ENCODE data around the gene CD177. TPM values are rescaled to one million over a fixed set of nuclear protein-coding genes. Genes with fewer than 3 reads are reported as not detected.

Gene CD177
- total and polyA plus RNA-seq, 9 of the 15 experiments (the other 6 are each of a cell fraction or from before 2014, with no cell fraction given): not detected

GRCh38 chr19:43412441-43412840 lies 59.0 kb downstream of the CD177 start:
- Histone ChIP-seq H2AFZ (ENCODE audit: low read depth, low read length) (no peak overlapping the region), H3K4me2 (ENCODE audit: insufficient read depth, low read length) (no peak overlapping the region), H3K4me3 (no peak overlapping the region), H3K9me3 (replicated peaks; ENCODE audit: control insufficient read depth, insufficient read depth, low read depth, low read length) (no peaks in the 10 kb centered on the region), H3K9me1 (ENCODE audit: control insufficient read depth, insufficient read depth, low read length) (no peaks in the 10 kb centered on the region), H3K79me2 (ENCODE audit: control insufficient read depth, insufficient read depth, low read length) (no peaks in the 10 kb centered on the region), H3K27ac (ENCODE audit: extremely low read depth, low read depth, low read length) (no peak overlapping the region), H3K36me3 (ENCODE audit: control insufficient read depth, insufficient read depth, low read length) (no peaks in the 10 kb centered on the region), H4K20me1 (replicated peaks; ENCODE audit: control insufficient read depth, insufficient read depth, low read length) (no peaks in the 10 kb centered on the region), H3K4me1 (replicated peaks in 1 of 2; ENCODE audit: control insufficient read depth in 2 of 2, insufficient read depth in 2 of 2, low read length in 2 of 2) (peaks cover 0 to 10% of the 10 kb centered on the region in 2 experiments; a peak in 2 of 5 replicates), H3K27me3 (ENCODE audit: control insufficient read depth in 2 of 2, insufficient read depth in 2 of 2, low read length in 2 of 2) (peaks cover 5 to 14% of the 10 kb centered on the region in 2 experiments; a peak in 3 of 5 replicates), H3K9ac (ENCODE audit: insufficient read depth in 1 of 2, low read depth in 2 of 2, low read length in 2 of 2) (no peak overlapping the region)
- WGBS (ENCODE audit: insufficient coverage, low coverage, missing lambda C conversion rate): 0% methylated on average over 6 of the region's 6 CpGs
- no peak for TF ChIP-seq CBX8 (IDR thresholded peaks at IDR 0.05; ENCODE audit: borderline replicate concordance, extremely low read depth, low read depth, low read length, poor library complexity, severe bottlenecking)
- TF ChIP-seq GABPA (tag; conservative IDR thresholded peaks at IDR 0.05; ENCODE audit: low read depth): no peak
- no peak for TF ChIP-seq E2F6 (IDR thresholded peaks at IDR 0.05; ENCODE audit: borderline replicate concordance in 1 of 2, extremely low read depth in 1 of 2, insufficient read depth in 1 of 2, insufficient read length in 1 of 2, low read depth in 1 of 2, low read length in 1 of 2, poor library complexity in 1 of 2, severe bottlenecking in 1 of 2)
- TF ChIP-seq EHMT2 (IDR thresholded peaks at IDR 0.05): no peak
- no peak for TF ChIP-seq BACH1 (tag; IDR thresholded peaks at IDR 0.05)
- no peak for TF ChIP-seq ZKSCAN1 (IDR thresholded peaks at IDR 0.05; ENCODE audit: low read depth, low read length)
- no peak for TF ChIP-seq FOXJ2 (tag; IDR thresholded peaks at IDR 0.05)
- no peak for TF ChIP-seq ZNF282 (CRISPR knock-in tag; IDR thresholded peaks at IDR 0.05)
- no peak for TF ChIP-seq HCFC1 (IDR thresholded peaks at IDR 0.05; ENCODE audit: low read depth, low read length)
- no peak for TF ChIP-seq ZNF134 (CRISPR knock-in tag; conservative IDR thresholded peaks at IDR 0.05)
- no peak for TF ChIP-seq PHTF2 (CRISPR knock-in tag; IDR thresholded peaks at IDR 0.05)
- TF ChIP-seq ZNF280A (IDR thresholded peaks at IDR 0.05; ENCODE audit: low read depth, partially characterized antibody): no peak
- TF ChIP-seq SRSF1 (IDR thresholded peaks at IDR 0.05; ENCODE audit: low read depth, low read length): no peak
- TF ChIP-seq ZNF695 (CRISPR knock-in tag; IDR thresholded peaks at IDR 0.05): no peak
- TF ChIP-seq MAFK (IDR thresholded peaks at IDR 0.05; ENCODE audit: low read length): no peak
- BruUV-seq (replicated peaks): no TSS peak
- POLR2A ChIA-PET: no interaction called here
- no peak for DNase-seq (ENCODE audit: extremely low read depth in 1 of 4, low spot score in 3 of 4)
- FAIRE-seq: no peak
- no peak for ATAC-seq
- intact Hi-C loops (cut with micrococcal nuclease): no loop called here
- CTCF ChIA-PET (ENCODE audit: low intra/inter-chr PET ratio): no interaction called here
- in situ Hi-C loops (cut with MboI): no loop called here
